ENCODE measurements around the gene HMGN5. TPM values are rescaled to one million over a fixed set of nuclear protein-coding genes. Genes with fewer than 3 reads are reported as not detected.

Gene HMGN5
- 2.3 TPM in 1 of 2 replicates, not detected in the other for total RNA-seq

GRCh38 chrX:81201671-81202455 lies at the start of gene HMGN5, which contains the start of gene SH3BGRL:
HMGN5 (minus strand) TSS chrX:81201913; CDS start chrX:81121549, 80,364 bp downstream.
SH3BGRL (plus strand) TSS chrX:81202102; CDS start chrX:81202201, 99 bp downstream.

Other genes with a start within 250 kb of the HMGN5 start
- 96.4 and 117 TPM in 2 replicates for gene SH3BGRL, start 189 bp upstream of the HMGN5 start, total RNA-seq

Measured in pericardium fibroblast (primary cell).